ENCODE measurements around the gene CDK10. TPM values are rescaled to one million over a fixed set of nuclear protein-coding genes. Genes with fewer than 3 reads are reported as not detected.

The CDK10 gene
- polyA plus RNA-seq, 3 donors: 16.5 to 107 (median 18.3) TPM

DNA sequence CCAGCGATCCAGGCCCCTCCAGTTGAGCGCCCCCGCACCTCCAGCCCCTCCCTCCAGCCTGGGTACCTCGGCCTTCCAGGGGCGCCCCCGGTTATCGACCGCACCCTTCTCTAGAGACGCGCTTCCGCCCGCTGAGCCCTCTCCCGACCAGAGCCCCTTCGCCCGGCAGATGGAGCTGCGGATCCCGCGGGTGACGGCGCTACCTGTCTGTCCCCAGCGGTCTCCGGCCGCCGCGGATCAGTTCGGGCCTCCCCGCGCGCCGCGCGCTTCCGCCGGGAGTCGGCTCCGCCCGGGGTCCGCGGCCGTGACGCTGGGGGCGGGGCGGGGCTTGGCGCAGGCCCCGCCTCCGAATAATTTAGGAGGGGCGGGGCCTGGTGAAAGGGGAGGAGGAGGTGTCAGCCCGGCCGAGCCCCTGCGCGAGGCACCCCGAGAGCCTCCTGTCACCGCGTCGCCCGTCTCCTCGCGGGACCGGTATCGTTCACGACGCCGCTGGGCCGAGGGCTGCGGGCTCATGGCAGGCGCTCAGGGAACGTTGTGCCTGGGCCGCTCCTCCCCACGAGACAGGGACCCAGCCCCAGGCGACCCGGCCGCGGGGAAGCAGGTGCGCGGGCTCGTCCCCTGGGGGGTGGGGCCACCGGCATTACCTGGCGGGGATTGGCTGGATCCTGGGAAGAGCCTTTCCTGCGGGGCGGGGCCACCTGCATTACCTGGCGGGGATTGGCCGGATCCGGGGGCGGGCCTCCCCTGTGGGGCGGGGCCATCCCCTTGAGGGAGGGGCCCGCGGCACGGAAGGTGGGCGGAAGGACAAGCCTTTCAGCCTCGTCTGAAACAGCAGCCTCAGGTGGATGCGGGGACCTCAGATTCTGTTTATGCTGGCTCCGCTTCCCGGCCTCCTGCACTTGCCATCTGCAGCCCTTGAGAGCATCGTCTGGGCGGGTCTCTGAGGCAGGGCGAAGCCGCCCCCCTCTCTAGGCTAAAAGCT, 15.2 kb downstream of the CDK10 start, which contains the start of gene SPATA2L:
TSS of gene SPATA2L (minus strand) at position 281 of the 982 bp plus-strand sequence. CDS start 473 bp downstream, outside the sequence.
- H3K4me1 ChIP-seq (ENCODE audit: control insufficient read depth in 1 of 2, insufficient read depth in 2 of 2, low read length in 2 of 2): peaks cover 25 to 38% of the 10 kb centered on the region in 2 donors
- peaks cover 4 to 5% of the 10 kb centered on the region in 2 donors for H3K36me3 Mint-ChIP-seq
- TF ChIP-seq CTCF (IDR thresholded peaks at IDR 0.05): no peak
- peaks cover 4% of the 10 kb centered on the region for H3K79me2 ChIP-seq (ENCODE audit: insufficient read depth, low read length)
- peaks cover 4 to 9% of the 10 kb centered on the region in 2 donors for H3K36me3 ChIP-seq (replicated peaks in 1 of 2; ENCODE audit: control insufficient read depth in 1 of 2, insufficient read depth in 2 of 2, low read length in 2 of 2)
- peak within 1 kb of the TSS; percentile 83 for H2AFZ ChIP-seq (ENCODE audit: insufficient read depth, low read depth, low read length, poor library complexity, severe bottlenecking)
- WGBS (ENCODE audit: insufficient coverage): under 1% methylated on average over 81 of the region's 97 CpGs
- peak; percentile 86 to 90 (median 89) for DNase-seq
- peak within 1 kb of the TSS; percentile 72 for H3K9ac ChIP-seq (ENCODE audit: insufficient read depth, low read length, poor library complexity, severe bottlenecking)
- peaks cover 19% of the 10 kb centered on the region for H3K4me1 Mint-ChIP-seq
- H4K20me1 ChIP-seq (ENCODE audit: insufficient read depth, low read length): peaks cover 38% of the 10 kb centered on the region
- H3K27me3 ChIP-seq (ENCODE audit: control insufficient read depth in 2 of 2, insufficient read depth in 2 of 2, low read length in 2 of 2): no peaks in the 10 kb centered on the region
- H3K4me3 ChIP-seq (replicated peaks in 1 of 3; ENCODE audit: low read depth in 2 of 3, low read length in 3 of 3): peak within 1 kb of the TSS; percentile 69 to 82 (median 75)
- H3K27ac Mint-ChIP-seq: peak within 1 kb of the TSS in 6 of 7 donors; percentile 68 to 92 (median 87)
- H3K4me3 Mint-ChIP-seq: peak within 1 kb of the TSS; percentile 78 to 85
- H3K27me3 Mint-ChIP-seq (ENCODE audit: low read depth in 3 of 3): peaks cover 13% of the 10 kb centered on the region in 3 donors
- no peaks in the 10 kb centered on the region for H3K9me3 ChIP-seq (replicated peaks in 1 of 2; ENCODE audit: control insufficient read depth in 1 of 2, insufficient read depth in 1 of 2, low read length in 2 of 2)
- peak within 1 kb of the TSS; percentile 96 for H3K4me2 ChIP-seq (replicated peaks; ENCODE audit: extremely low read depth, low read length, poor library complexity, severe bottlenecking)
- peak within 1 kb of the TSS; percentile 66 to 69 for H3K27ac ChIP-seq (ENCODE audit: low read depth in 1 of 2, low read length in 2 of 2)
- H3K9me3 Mint-ChIP-seq: no peaks in the 10 kb centered on the region
- intact Hi-C loops (cut with micrococcal nuclease): loop anchor here (2.0 to 5.0 kb wide), 3 partner anchors 17 to 171 kb away; partner anchors contain the start of gene TCF25 (in 1 of the 2)

DNA sequence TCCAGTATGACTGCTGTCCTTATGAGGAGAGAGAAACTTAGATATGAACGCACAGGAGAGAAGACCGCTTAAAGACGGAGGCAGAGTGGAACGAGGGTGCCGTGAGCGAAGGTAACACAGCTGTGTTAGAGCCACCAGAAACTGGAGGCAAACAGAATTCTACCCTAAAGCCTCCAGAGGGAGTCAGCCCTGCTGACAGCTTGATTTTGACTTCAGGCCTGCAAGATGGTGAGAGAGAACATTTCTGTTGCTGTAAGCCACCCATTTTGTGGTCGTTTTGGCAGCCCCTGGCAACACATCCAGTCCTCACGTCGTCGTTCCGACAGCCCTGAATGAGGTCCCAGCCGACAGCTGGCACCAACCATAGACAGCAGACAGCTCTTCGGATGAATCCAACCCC, 17.8 kb downstream of the CDK10 start:
- Mint-ChIP-seq H3K36me3 (peaks cover under 1 to 16% of the 10 kb centered on the region in 2 donors), H3K4me1 (peaks cover 19% of the 10 kb centered on the region), H3K27ac (no peak overlapping the region), H3K4me3 (no peak overlapping the region), H3K9me3 (no peaks in the 10 kb centered on the region), H3K27me3 (ENCODE audit: low read depth in 3 of 3) (peaks cover 11 to 14% (median 13%) of the 10 kb centered on the region in 3 donors)
- intact Hi-C loops (cut with micrococcal nuclease): loop anchor here in 1 of 2 donors (5.0 kb wide), 1 partner anchor 168 kb away; the partner anchor contains the start of gene TCF25
- H3K4me1 ChIP-seq (ENCODE audit: control insufficient read depth in 1 of 2, insufficient read depth in 2 of 2, low read length in 2 of 2): peaks cover 25 to 38% of the 10 kb centered on the region in 2 donors
- H3K4me2 ChIP-seq (replicated peaks; ENCODE audit: extremely low read depth, low read length, poor library complexity, severe bottlenecking): no peak overlapping the region
- H4K20me1 ChIP-seq (ENCODE audit: insufficient read depth, low read length): peaks cover 12% of the 10 kb centered on the region
- no peak for DNase-seq
- no peak overlapping the region for H2AFZ ChIP-seq (ENCODE audit: insufficient read depth, low read depth, low read length, poor library complexity, severe bottlenecking)
- H3K9me3 ChIP-seq (replicated peaks in 1 of 2; ENCODE audit: control insufficient read depth in 1 of 2, insufficient read depth in 1 of 2, low read length in 2 of 2): no peaks in the 10 kb centered on the region
- H3K27ac ChIP-seq (ENCODE audit: low read depth in 1 of 2, low read length in 2 of 2): no peak overlapping the region
- H3K9ac ChIP-seq (ENCODE audit: insufficient read depth, low read length, poor library complexity, severe bottlenecking): no peak overlapping the region
- peaks cover 6 to 14% of the 10 kb centered on the region in 2 donors for H3K36me3 ChIP-seq (replicated peaks in 1 of 2; ENCODE audit: control insufficient read depth in 1 of 2, insufficient read depth in 2 of 2, low read length in 2 of 2)
- no peak for TF ChIP-seq CTCF (IDR thresholded peaks at IDR 0.05)
- no peaks in the 10 kb centered on the region for H3K27me3 ChIP-seq (ENCODE audit: control insufficient read depth in 2 of 2, insufficient read depth in 2 of 2, low read length in 2 of 2)
- H3K4me3 ChIP-seq (replicated peaks in 1 of 3; ENCODE audit: low read depth in 2 of 3, low read length in 3 of 3): no peak overlapping the region
- WGBS (ENCODE audit: insufficient coverage): 95% methylated on average over 13 of the region's 13 CpGs
- H3K79me2 ChIP-seq (ENCODE audit: insufficient read depth, low read length): peaks cover 4% of the 10 kb centered on the region
